ENCODE measurements around the gene PHIP. TPM values are rescaled to one million over a fixed set of nuclear protein-coding genes. Genes with fewer than 3 reads are reported as not detected.

PHIP gene
- total and polyA plus RNA-seq, 9 of the 15 experiments (the other 6 are each of a cell fraction or from before 2014, with no cell fraction given) = 8.1 to 36.3 (median 16.5) TPM

- TF ChIP-seq, protein P1, sequence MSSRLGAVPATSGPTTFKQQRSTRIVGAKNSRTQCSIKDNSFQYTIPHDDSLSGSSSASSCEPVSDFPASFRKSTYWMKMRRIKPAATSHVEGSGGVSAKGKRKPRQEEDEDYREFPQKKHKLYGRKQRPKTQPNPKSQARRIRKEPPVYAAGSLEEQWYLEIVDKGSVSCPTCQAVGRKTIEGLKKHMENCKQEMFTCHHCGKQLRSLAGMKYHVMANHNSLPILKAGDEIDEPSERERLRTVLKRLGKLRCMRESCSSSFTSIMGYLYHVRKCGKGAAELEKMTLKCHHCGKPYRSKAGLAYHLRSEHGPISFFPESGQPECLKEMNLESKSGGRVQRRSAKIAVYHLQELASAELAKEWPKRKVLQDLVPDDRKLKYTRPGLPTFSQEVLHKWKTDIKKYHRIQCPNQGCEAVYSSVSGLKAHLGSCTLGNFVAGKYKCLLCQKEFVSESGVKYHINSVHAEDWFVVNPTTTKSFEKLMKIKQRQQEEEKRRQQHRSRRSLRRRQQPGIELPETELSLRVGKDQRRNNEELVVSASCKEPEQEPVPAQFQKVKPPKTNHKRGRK (tag; IDR thresholded peaks at IDR 0.05) = no peak
- no peak for TF ChIP-seq ZNF717 (CRISPR knock-in tag; IDR thresholded peaks at IDR 0.05)
- TF ChIP-seq SIN3A (IDR thresholded peaks at IDR 0.05; ENCODE audit: borderline replicate concordance in 2 of 2, control insufficient read depth in 1 of 2, low read depth in 2 of 2, low read length in 2 of 2) = peak in 1 of 2 experiments; percentile 60; a peak in 2 of 4 replicates
- TF ChIP-seq RBFOX2 (IDR thresholded peaks at IDR 0.05; ENCODE audit: low read depth, low read length) = peak; percentile 95
- TF ChIP-seq, protein P2, sequence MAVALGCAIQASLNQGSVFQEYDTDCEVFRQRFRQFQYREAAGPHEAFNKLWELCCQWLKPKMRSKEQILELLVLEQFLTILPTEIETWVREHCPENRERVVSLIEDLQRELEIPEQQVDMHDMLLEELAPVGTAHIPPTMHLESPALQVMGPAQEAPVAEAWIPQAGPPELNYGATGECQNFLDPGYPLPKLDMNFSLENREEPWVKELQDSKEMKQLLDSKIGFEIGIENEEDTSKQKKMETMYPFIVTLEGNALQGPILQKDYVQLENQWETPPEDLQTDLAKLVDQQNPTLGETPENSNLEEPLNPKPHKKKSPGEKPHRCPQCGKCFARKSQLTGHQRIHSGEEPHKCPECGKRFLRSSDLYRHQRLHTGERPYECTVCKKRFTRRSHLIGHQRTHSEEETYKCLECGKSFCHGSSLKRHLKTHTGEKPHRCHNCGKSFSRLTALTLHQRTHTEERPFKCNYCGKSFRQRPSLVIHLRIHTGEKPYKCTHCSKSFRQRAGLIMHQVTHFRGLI (CRISPR knock-in tag; IDR thresholded peaks at IDR 0.05) = no peak
- TF ChIP-seq BRF1 (IDR thresholded peaks at IDR 0.05; ENCODE audit: borderline replicate concordance, extremely low read depth, insufficient read length) = no peak
- 0 out of 4 replicates have a peak, but pooled peaks of 1 of the 2 experiments have one; percentile 81 for TF ChIP-seq KDM4B (IDR thresholded peaks at IDR 0.05; ENCODE audit: borderline replicate concordance in 2 of 2, low read depth in 1 of 2)
- TF ChIP-seq PRPF4 (IDR thresholded peaks at IDR 0.05; ENCODE audit: insufficient read depth, low read depth, low read length, poor library complexity, severe bottlenecking) = peak; percentile 42
- no peak for TF ChIP-seq SOX6 (IDR thresholded peaks at IDR 0.05)
- no peak for TF ChIP-seq ZFP30 (CRISPR knock-in tag; IDR thresholded peaks at IDR 0.05; ENCODE audit: borderline replicate concordance)
- TF ChIP-seq RBM15 (IDR thresholded peaks at IDR 0.05; ENCODE audit: insufficient read depth, low read length) = no peak
- no peak for TF ChIP-seq ZNF318 (IDR thresholded peaks at IDR 0.05; ENCODE audit: borderline replicate concordance in 1 of 2, low read depth in 1 of 2)
- no peak; the same call in 1 of the 2 replicates for TF ChIP-seq CEBPG (CRISPR knock-in tag; IDR thresholded peaks at IDR 0.05)
- TF ChIP-seq CEBPG (tag; conservative IDR thresholded peaks at IDR 0.05 in 1 of 2, IDR thresholded peaks at IDR 0.05 in 1 of 2) = peak; percentile 69 to 79
These were observed at the start of gene PHIP (continued) for GRCh38 chr6:79078075-79078969.

All from K562 (cell line).